Measurements from ENCODE around the gene PRR33. TPM values are rescaled to one million over a fixed set of nuclear protein-coding genes. Genes with fewer than 3 reads are reported as not detected.
A peak's percentile ranks its signal among the peaks of the same experiment; 100 is the strongest.

Gene PRR33
- total and polyA plus RNA-seq, 10 of the 15 experiments (the other 5 are each of a cell fraction or from before 2014, with no cell fraction given): 0.02 to 1.0 (median 0.38) TPM; not detected in 6

DNA sequence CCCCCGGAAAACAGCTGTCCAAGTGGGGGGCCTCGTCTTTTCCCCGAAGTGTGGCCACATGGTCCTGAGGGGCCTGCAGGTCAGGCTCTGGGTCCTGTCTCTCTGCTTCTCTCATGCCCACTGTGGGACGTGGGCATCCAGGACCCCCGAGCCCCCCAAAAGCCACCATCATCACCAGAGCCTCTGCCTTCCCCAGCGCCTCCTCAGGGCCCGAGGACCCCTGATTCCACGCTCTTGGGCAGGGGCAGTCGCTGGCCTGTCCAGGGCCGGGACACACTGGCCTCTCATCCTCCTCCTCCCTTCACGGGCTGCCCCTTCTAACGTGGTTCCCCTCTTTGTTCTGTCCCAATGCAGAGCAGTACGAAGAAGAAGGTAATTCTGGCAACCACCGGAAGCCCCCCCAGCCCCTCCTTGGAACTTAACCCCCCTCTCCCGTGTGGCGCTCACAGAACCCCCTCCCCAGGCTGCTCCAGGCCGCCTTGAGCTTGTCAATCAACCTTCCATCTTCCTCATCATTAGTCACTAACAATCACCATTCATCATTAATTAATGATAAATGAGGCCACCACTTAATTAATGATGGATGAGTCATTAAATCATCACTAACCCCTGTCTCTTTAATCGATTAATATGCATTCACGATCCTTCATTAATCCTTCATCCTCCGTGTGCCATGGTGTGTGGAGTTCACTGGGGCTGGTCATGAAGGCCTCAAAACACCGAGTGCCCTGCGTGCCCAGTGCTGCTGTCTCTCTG is 31.7 kb upstream of the PRR33 start (continued):
- TF ChIP-seq, protein P1, sequence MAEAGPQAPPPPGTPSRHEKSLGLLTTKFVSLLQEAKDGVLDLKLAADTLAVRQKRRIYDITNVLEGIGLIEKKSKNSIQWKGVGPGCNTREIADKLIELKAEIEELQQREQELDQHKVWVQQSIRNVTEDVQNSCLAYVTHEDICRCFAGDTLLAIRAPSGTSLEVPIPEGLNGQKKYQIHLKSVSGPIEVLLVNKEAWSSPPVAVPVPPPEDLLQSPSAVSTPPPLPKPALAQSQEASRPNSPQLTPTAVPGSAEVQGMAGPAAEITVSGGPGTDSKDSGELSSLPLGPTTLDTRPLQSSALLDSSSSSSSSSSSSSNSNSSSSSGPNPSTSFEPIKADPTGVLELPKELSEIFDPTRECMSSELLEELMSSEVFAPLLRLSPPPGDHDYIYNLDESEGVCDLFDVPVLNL (IDR thresholded peaks at IDR 0.05; ENCODE audit: low read depth, low read length): no peak
- no peak for TF ChIP-seq ATF7 (IDR thresholded peaks at IDR 0.05; ENCODE audit: low read depth)

DNA sequence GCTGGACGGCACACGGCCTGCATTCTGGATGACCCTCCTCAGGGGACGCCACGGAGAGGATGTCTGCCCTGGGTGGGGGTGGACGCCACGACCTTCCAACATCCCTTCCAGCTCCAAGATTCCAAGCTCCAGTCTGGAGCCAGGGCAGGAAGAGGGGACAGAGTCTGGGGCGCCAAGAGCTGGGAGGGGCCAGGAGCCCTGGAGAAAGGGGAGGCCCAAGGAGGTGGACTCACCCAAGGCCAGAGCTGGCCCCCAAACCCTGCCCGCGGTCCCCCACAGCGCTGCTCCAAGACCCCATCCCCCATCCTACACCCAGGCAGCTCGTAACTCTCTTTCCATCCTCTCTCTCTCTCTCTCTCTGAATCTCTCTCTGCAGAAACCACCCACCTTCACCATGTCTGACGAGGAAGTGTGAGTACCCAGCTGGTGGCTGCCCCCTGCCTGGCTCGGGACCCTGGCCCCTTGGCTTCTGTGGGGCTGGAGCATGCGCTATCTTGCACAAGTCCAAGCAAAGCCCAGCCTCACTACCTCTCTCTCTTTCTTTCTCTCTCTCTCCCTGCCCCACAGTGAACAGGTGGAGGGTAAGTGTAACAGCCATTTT is 30.9 kb upstream of the PRR33 start:
- RAD21 ChIA-PET (ENCODE audit: unreplicated experiment): interaction anchor here (0.9 kb wide), 1 partner anchor 229 kb away, joined by 3 read pairs; no protein-coding TSS in a partner anchor
- H2AFZ ChIP-seq (ENCODE audit: control insufficient read depth, low read depth, low read length): no peak overlapping the region
- H3K9me3 ChIP-seq (replicated peaks; ENCODE audit: control insufficient read depth, insufficient read depth, low read length): no peaks in the 10 kb centered on the region
- H3K36me3 ChIP-seq (ENCODE audit: control insufficient read depth in 2 of 2, insufficient read depth in 2 of 2, low read length in 1 of 2): no peaks in the 10 kb centered on the region
- H3K79me2 ChIP-seq (ENCODE audit: control insufficient read depth, insufficient read depth, low read length): no peaks in the 10 kb centered on the region
- no peaks in the 10 kb centered on the region for H4K20me1 ChIP-seq (ENCODE audit: control insufficient read depth, insufficient read depth)
- in situ Hi-C loops (cut with MboI) (no loop called here), intact Hi-C loops (cut with micrococcal nuclease; ENCODE audit: unreplicated experiment) (no loop called here)
- no peak overlapping the region for H3K4me3 ChIP-seq
- 26% methylated on average over 13 of the region's 14 CpGs for WGBS (ENCODE audit: insufficient coverage, insufficient replicate concordance, low lambda C conversion rate, missing lambda C conversion rate)
- no peak for FAIRE-seq
- no peak for DNase-seq (ENCODE audit: low read depth, low spot score)
- H3K9ac ChIP-seq (ENCODE audit: control insufficient read depth, insufficient read depth, low read length): no peak overlapping the region
- BruUV-seq (replicated peaks): no TSS peak
- SMC1A ChIA-PET (ENCODE audit: uncharacterized antibody, unreplicated experiment): no interaction called here
- H3K27me3 ChIP-seq (replicated peaks in 1 of 2; ENCODE audit: control insufficient read depth in 2 of 2, insufficient read depth in 2 of 2, low read length in 1 of 2): no peaks in the 10 kb centered on the region; a peak in 2 of 4 replicates
- no peak for ATAC-seq
- no peak overlapping the region for H3K27ac ChIP-seq (ENCODE audit: control insufficient read depth, insufficient read depth)
- H3K4me1 ChIP-seq (ENCODE audit: control insufficient read depth, insufficient read depth, low read length): no peaks in the 10 kb centered on the region
- no peak for TF ChIP-seq BMI1 (IDR thresholded peaks at IDR 0.05; ENCODE audit: borderline replicate concordance)
- TF ChIP-seq MTA2 (IDR thresholded peaks at IDR 0.05; ENCODE audit: low read depth): no peak
- no peak for TF ChIP-seq ASH2L (IDR thresholded peaks at IDR 0.05; ENCODE audit: borderline replicate concordance, low read depth)
- no peak for TF ChIP-seq EGR1 (IDR thresholded peaks at IDR 0.05; ENCODE audit: borderline replicate concordance in 1 of 2, low read depth in 2 of 2, low read length in 2 of 2)
- TF ChIP-seq YY1 (IDR thresholded peaks at IDR 0.05; ENCODE audit: low read depth, low read length): 0 out of 2 replicates have a peak, but pooled peaks have one; percentile 12
- POLR2A ChIA-PET: no interaction called here
- no peak overlapping the region for H3K4me2 ChIP-seq (ENCODE audit: control insufficient read depth, insufficient read depth)
- CTCF ChIA-PET: interaction anchor here (1.1 to 2.0 kb wide), 3 partner anchors 78 to 229 kb away, joined by 4 to 9 read pairs (median 7); no protein-coding TSS in a partner anchor
